Activated CD4-positive, alpha-beta T cell treated with anti-CD3 and anti-CD28 coated beads, Interleukin-10, Interleukin-2, amounts not matched to agents 100 ng/mL and 50 ng/mL, durations not matched to agents 16 hours and 8 hours (primary cell): ENCODE measurements around the gene MYO1A.
A peak's percentile ranks its signal among the peaks of the same experiment; 100 is the strongest.

Experiments used
- DNase-seq: peaks from one replicate; pipeline ENCODE4 v3.0.0-alpha.2; 2020

Gene MYO1A

GRCh38 chr12:57012600-57013465, 37.1 kb downstream of the MYO1A start:
- no peak for DNase-seq

- peak; percentile 55 for DNase-seq
Observed at GRCh38 chr12:57011438-57012424, 38.2 kb downstream of the MYO1A start.

- DNase-seq, result no peak
Observed at GRCh38 chr12:57010627-57011247, 39.2 kb downstream of the MYO1A start.

GRCh38 chr12:57009949-57010626, 39.8 kb downstream of the MYO1A start:
- no peak for DNase-seq

- DNase-seq, result peak; percentile 68
Observed at GRCh38 chr12:57008178-57008577, 41.8 kb downstream of the MYO1A start.

- no peak for DNase-seq
Observed at GRCh38 chr12:57006809-57007475, 43.0 kb downstream of the MYO1A start.

GRCh38 chr12:57005980-57006808, 43.7 kb downstream of the MYO1A start, which contains the start of gene ZBTB39:
TSS of gene ZBTB39 (minus strand) at chr12:57006546. CDS start at chr12:57004917, 1,629 bp downstream.
- peak; percentile 77 for DNase-seq

GRCh38 chr12:57004651-57005050, 45.3 kb downstream of the MYO1A start:
- no peak for DNase-seq

- DNase-seq, result no peak
Observed at GRCh38 chr12:57003395-57003794, 46.5 kb downstream of the MYO1A start.

GRCh38 chr12:57001448-57001906, 48.5 kb downstream of the MYO1A start:
- peak; percentile 81 for DNase-seq

GRCh38 chr12:57000393-57000792, 49.5 kb downstream of the MYO1A start:
- DNase-seq, result peak; percentile 39

GRCh38 chr12:56999456-56999855, 50.5 kb downstream of the MYO1A start:
- no peak for DNase-seq

GRCh38 chr12:56998981-56999380, 50.9 kb downstream of the MYO1A start:
- peak; percentile 79 for DNase-seq

- DNase-seq, result no peak
Observed at GRCh38 chr12:56998316-56998715, 51.6 kb downstream of the MYO1A start.

- no peak for DNase-seq
Observed at GRCh38 chr12:56996793-56997545, 53.0 kb downstream of the MYO1A start.

GRCh38 chr12:56995930-56996496, 53.9 kb downstream of the MYO1A start:
- no peak for DNase-seq

GRCh38 chr12:56995201-56995929, 54.6 kb downstream of the MYO1A start:
- DNase-seq, result no peak

- no peak for DNase-seq
Observed at GRCh38 chr12:56994231-56994746, 55.6 kb downstream of the MYO1A start.

GRCh38 chr12:56993346-56993745, 56.6 kb downstream of the MYO1A start:
- no peak for DNase-seq
